ENCODE measurements around the gene GABRB1. TPM values are rescaled to one million over a fixed set of nuclear protein-coding genes. Genes with fewer than 3 reads are reported as not detected.

GABRB1 gene
- total and polyA plus RNA-seq, 12 donors, result 0.22 to 0.69 (median 0.48) TPM; not detected in 8

DNA sequence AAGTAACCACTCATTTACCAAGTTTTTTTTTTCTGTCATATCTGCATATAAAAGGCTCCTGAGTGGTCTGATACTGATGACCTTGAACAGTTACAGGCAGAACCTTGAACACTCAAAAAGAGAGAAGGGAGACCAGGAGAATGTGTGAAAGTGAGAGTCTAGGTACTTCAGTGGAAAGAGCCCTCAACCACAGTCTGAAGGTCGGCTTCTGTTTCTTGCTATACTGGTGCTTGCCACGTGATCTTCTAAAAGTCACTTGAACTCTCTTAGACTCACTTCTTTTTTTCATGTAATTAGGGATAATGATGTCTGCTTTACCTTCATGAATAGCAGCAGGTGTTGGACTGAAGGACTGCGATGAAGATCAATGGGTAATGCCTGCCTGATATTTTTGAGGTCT, 22.8 kb downstream of the GABRB1 start:
- WGBS, 4 donors, result 71 to 73% (median 72%) methylated on average over 3 of the region's 3 CpGs
- Histone ChIP-seq H3K36me3 (replicated peaks in 1 of 2) (no peaks in the 10 kb centered on the region), H3K4me1 (replicated peaks in 1 of 2) (no peaks in the 10 kb centered on the region), H3K4me3 (no peak overlapping the region), H3K27ac (no peak overlapping the region), H3K27me3 (no peaks in the 10 kb centered on the region), H3K9me3 (replicated peaks in 1 of 3) (no peaks in the 10 kb centered on the region)
- no peak for DNase-seq
- intact Hi-C loops (cut with DNase I), result no loop called here
- TF ChIP-seq, protein P1, sequence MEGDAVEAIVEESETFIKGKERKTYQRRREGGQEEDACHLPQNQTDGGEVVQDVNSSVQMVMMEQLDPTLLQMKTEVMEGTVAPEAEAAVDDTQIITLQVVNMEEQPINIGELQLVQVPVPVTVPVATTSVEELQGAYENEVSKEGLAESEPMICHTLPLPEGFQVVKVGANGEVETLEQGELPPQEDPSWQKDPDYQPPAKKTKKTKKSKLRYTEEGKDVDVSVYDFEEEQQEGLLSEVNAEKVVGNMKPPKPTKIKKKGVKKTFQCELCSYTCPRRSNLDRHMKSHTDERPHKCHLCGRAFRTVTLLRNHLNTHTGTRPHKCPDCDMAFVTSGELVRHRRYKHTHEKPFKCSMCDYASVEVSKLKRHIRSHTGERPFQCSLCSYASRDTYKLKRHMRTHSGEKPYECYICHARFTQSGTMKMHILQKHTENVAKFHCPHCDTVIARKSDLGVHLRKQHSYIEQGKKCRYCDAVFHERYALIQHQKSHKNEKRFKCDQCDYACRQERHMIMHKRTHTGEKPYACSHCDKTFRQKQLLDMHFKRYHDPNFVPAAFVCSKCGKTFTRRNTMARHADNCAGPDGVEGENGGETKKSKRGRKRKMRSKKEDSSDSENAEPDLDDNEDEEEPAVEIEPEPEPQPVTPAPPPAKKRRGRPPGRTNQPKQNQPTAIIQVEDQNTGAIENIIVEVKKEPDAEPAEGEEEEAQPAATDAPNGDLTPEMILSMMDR (IDR thresholded peaks at IDR 0.05), result no peak
- TF ChIP-seq POLR2A (IDR thresholded peaks at IDR 0.05), result no peak

- TF ChIP-seq POLR2A (IDR thresholded peaks at IDR 0.05), result no peak
- no peak for DNase-seq
- Histone ChIP-seq H3K9me3 (replicated peaks in 1 of 3) (no peaks in the 10 kb centered on the region), H3K27ac (no peak overlapping the region), H3K4me3 (no peak overlapping the region), H3K27me3 (no peaks in the 10 kb centered on the region), H3K4me1 (replicated peaks in 1 of 2) (no peaks in the 10 kb centered on the region), H3K36me3 (replicated peaks in 1 of 2) (no peaks in the 10 kb centered on the region)
- WGBS, 4 donors, result 21 to 49% (median 30%) methylated on average over 2 of the region's 2 CpGs
- intact Hi-C loops (cut with DNase I), result no loop called here
Observed at GRCh38 chr4:47057991-47058390, 26.6 kb downstream of the GABRB1 start.

DNA sequence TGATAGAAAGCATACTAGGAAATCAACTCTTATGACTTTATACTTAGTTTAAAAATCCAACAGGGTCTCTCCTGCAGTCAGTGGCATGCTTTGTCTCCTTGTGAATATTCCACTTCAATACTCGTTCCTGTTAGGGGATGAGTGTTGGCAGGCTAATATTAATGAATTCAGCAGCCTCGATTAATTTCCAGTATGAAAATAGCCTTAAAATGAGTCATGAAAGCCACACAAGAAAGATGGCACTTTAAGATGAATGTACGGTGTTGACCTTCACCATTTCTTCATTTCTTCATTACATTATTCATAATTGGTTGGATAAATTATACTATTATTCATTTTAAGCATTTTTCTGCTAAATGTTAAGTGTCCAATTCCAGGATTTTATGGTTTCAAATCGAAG, 29.2 kb downstream of the GABRB1 start:
- TF ChIP-seq POLR2A (IDR thresholded peaks at IDR 0.05), result no peak
- TF ChIP-seq, protein P1 (IDR thresholded peaks at IDR 0.05), result no peak
- Histone ChIP-seq H3K36me3 (replicated peaks in 1 of 2) (no peaks in the 10 kb centered on the region), H3K4me1 (replicated peaks in 1 of 2) (no peaks in the 10 kb centered on the region), H3K27ac (no peak overlapping the region), H3K27me3 (no peaks in the 10 kb centered on the region), H3K9me3 (replicated peaks in 1 of 3) (no peaks in the 10 kb centered on the region), H3K4me3 (no peak overlapping the region)
- WGBS, 4 donors, result 40 to 44% (median 42%) methylated on average over 4 of the region's 4 CpGs
- no peak for DNase-seq
- intact Hi-C loops (cut with DNase I), result no loop called here

DNA sequence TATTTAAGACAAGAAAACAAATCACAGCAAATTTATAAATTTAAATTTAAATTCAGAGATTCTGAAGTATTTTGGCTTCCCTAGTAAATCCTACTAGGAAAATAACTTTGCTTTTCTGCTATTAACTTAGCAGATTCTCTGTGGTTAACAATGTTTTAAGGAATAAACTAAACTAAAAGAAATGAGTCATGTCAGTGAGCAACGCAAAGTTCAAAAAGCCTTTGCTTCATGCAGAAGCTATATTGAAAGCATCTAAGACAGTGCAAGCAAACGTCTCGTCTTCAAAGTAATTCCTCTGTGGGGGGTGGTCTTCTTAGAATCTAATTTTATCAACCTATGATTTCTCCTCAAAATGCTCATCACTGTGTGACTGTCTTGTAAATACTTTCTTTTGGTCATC, 30.1 kb downstream of the GABRB1 start:
- Histone ChIP-seq H3K36me3 (replicated peaks in 1 of 2) (no peaks in the 10 kb centered on the region), H3K27me3 (no peaks in the 10 kb centered on the region), H3K4me3 (no peak overlapping the region), H3K27ac (no peak overlapping the region), H3K9me3 (replicated peaks in 1 of 3) (no peaks in the 10 kb centered on the region), H3K4me1 (replicated peaks in 1 of 2) (no peaks in the 10 kb centered on the region)
- DNase-seq, result no peak
- 41 to 61% (median 56%) methylated on average over 3 of the region's 3 CpGs for WGBS, 4 donors
- no peak for TF ChIP-seq POLR2A (IDR thresholded peaks at IDR 0.05)
- TF ChIP-seq, protein P1 (IDR thresholded peaks at IDR 0.05), result no peak
- intact Hi-C loops (cut with DNase I), result no loop called here

DNA sequence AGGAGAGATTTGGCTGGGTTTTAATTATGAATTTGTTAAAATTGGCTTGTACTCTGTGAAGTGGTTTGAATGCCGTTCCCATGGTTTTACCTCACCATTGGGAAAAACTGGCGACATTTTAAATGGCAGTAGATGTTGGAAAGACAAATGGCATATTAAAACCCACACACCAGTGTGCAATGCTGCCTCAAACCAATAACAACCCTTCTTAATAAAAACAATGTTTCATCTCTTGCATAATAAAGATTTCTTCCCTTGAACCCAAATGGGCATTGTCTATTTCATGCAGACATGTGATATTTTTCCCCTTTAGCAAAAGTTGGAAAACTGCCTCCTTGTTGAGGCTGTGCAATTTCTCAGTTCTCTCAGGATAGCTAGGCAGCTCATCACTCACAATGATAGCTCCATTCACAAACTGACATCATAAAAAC, 33.7 kb downstream of the GABRB1 start:
- H3K36me3 ChIP-seq (replicated peaks in 1 of 2), result no peaks in the 10 kb centered on the region
- H3K9me3 ChIP-seq (replicated peaks in 1 of 3), result no peaks in the 10 kb centered on the region
- H3K4me1 ChIP-seq (replicated peaks in 1 of 2), result no peaks in the 10 kb centered on the region
- intact Hi-C loops (cut with DNase I), result no loop called here
- H3K27me3 ChIP-seq, result no peaks in the 10 kb centered on the region
- 67 to 76% (median 73%) methylated on average over 2 of the region's 2 CpGs for WGBS, 4 donors
- no peak overlapping the region for H3K4me3 ChIP-seq
- TF ChIP-seq, protein P1 (IDR thresholded peaks at IDR 0.05), result no peak
- TF ChIP-seq POLR2A (IDR thresholded peaks at IDR 0.05), result no peak
- H3K27ac ChIP-seq, result no peak overlapping the region
- no peak for DNase-seq

All from adrenal gland (tissue), 12 donors.